IPS DF 19.7 (cell line): ENCODE data around the gene OPRL1.

ENCODE experiments used
- DNase-seq: peaks from one replicate; pipeline ENCODE4 v3.0.0-alpha.2; 2013; ENCODE audit warnings: low read depth, low spot score

Gene OPRL1

GRCh38 chr20:64042054-64042781, 37.7 kb upstream of the OPRL1 start:
- no peak for DNase-seq

- DNase-seq: no peak
Measured at GRCh38 chr20:64043768-64044167, 36.1 kb upstream of the OPRL1 start.

GRCh38 chr20:64044484-64045247, 35.2 kb upstream of the OPRL1 start:
- DNase-seq: no peak

GRCh38 chr20:64045346-64046011, 34.4 kb upstream of the OPRL1 start:
- no peak for DNase-seq

- no peak for DNase-seq
Measured at GRCh38 chr20:64047046-64047389, 32.9 kb upstream of the OPRL1 start.

- no peak for DNase-seq
Measured at GRCh38 chr20:64047968-64048401, 31.9 kb upstream of the OPRL1 start.

- no peak for DNase-seq
Measured at GRCh38 chr20:64048402-64049044, 31.4 kb upstream of the OPRL1 start.

GRCh38 chr20:64049060-64049877, 30.6 kb upstream of the OPRL1 start, which contains the start of gene SOX18:
TSS of gene SOX18 (minus strand) at chr20:64049639. CDS start at chr20:64049516, 123 bp downstream.
- DNase-seq: no peak

GRCh38 chr20:64049878-64050260, 30.0 kb upstream of the OPRL1 start:
- no peak for DNase-seq

- DNase-seq: no peak
Measured at GRCh38 chr20:64050261-64051032, 29.4 kb upstream of the OPRL1 start.

GRCh38 chr20:64051033-64051452, 28.8 kb upstream of the OPRL1 start:
- DNase-seq: no peak

GRCh38 chr20:64051561-64052325, 28.1 kb upstream of the OPRL1 start:
- no peak for DNase-seq

GRCh38 chr20:64052326-64052722, 27.6 kb upstream of the OPRL1 start:
- no peak for DNase-seq

- DNase-seq: no peak
Measured at GRCh38 chr20:64052987-64053840, 26.7 kb upstream of the OPRL1 start.

GRCh38 chr20:64053841-64054661, 25.8 kb upstream of the OPRL1 start:
- DNase-seq: no peak

- DNase-seq: no peak
Measured at GRCh38 chr20:64055396-64055892, 24.4 kb upstream of the OPRL1 start.

GRCh38 chr20:64055893-64056638, 23.8 kb upstream of the OPRL1 start:
- DNase-seq: no peak
